Testis (tissue), 2 donors: Measurements from ENCODE around the gene ATP11A.

ENCODE experiments used
- CTCF ChIP-seq, 3 experiments: fragments of 450-650 bp in 2 of 3; fragments of 200-600 bp in 1 of 3; sonication (generic) in 1 of 3; IDR thresholded peaks; one replicate each; pipeline ENCODE4 v1.5.1; 2016 to 2019; ENCODE audit warnings: antibody characterized with exemption in 3 of 3, mild to moderate bottlenecking in 2 of 3, moderate library complexity in 1 of 3
- POLR2A ChIP-seq: fragments of 450-650 bp; IDR thresholded peaks from one replicate; pipeline ENCODE4 v1.6.1; 2017; ENCODE audit warnings: antibody characterized with exemption, mild to moderate bottlenecking, moderate library complexity

GRCh38 chr13:112738606-112739005, 48.8 kb downstream of the ATP11A start:
- no peak for TF ChIP-seq POLR2A
- no peak for TF ChIP-seq CTCF (IDR thresholded peaks at IDR 0.05)
